Fibroblast of gingiva (primary cell): ENCODE data around the gene SEMA7A.

ENCODE experiments used
- DNase-seq: peaks from one replicate; pipeline ENCODE4 v3.0.0-alpha.2; 2011; ENCODE audit warnings: low read depth

Gene SEMA7A

DNA sequence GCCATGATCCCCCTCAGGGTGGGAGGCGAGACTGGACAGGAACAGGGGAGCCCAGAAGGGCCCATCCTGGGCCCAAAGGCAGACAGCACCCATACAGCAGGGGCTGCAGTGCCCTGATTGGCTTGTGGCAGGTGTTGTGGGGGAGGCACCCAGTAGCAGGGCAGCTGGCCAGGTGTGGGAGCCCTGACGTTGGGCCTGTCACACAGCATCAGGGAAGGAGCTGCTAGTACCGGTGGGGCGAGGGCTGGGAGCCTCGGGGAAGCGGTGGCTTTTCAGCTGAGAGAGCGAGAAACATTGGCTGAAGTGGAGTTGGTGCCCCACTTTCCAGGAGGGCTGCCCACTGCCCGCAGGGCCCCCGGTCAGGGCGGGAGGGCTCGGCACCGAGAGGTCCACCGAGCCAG lies 46.6 kb downstream of the SEMA7A start:
- no peak for DNase-seq

DNA sequence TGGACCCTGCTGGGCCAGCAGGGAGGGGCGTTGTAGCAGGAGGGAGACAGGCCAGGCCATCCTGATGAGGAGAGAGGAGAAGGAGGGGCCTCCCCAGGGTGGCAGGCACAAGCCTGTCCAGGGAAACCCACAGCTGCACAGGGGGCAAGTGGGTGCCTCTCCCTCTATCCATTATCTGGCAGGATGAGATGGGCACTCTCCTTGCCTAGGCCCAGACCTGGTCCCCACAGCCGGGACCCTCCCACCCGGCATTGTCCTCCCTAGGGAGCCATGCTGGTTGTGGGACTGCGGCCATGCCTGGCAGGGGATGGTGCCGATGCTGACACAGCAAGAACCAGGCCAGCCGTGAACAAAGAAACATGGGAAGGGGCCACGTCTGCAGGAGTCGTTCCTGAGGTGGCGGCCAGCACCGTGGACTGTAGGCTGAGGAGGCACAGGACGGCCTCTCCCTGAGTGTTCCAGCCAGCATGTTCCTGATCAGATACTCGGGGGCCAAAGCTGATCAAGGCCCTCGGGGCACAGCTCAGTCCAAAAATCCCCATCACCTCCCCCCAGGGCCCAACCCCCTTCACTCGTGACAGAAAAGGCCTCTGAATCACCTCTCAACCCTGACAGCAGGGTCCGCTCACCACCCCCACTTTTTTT lies 47.1 kb downstream of the SEMA7A start:
- no peak for DNase-seq

- no peak for DNase-seq
These were observed 48.0 kb downstream of the SEMA7A start for GRCh38 chr15:74385733-74386132.

- no peak for DNase-seq
These were observed 48.7 kb downstream of the SEMA7A start for GRCh38 chr15:74384881-74385643.

DNA sequence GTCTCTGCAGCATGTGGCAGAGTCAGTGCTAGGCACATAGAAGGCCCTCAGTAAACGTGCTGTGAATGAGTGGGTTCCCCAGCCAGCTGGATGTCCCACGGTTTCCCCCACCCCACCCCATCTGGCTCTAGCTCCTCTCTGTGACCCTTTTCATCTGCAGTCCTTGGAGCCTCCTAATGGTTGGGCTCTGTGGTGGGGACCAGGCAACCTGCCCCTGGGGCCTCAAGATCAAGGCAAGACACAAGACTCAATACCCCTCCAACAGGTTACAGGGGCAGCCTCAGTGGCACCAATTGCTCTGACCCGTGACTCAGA lies 49.2 kb downstream of the SEMA7A start:
- DNase-seq = no peak

- no peak for DNase-seq
These were observed 49.8 kb downstream of the SEMA7A start for GRCh38 chr15:74383695-74384565.

- no peak for DNase-seq
These were observed 50.5 kb downstream of the SEMA7A start for GRCh38 chr15:74383286-74383685.

DNA sequence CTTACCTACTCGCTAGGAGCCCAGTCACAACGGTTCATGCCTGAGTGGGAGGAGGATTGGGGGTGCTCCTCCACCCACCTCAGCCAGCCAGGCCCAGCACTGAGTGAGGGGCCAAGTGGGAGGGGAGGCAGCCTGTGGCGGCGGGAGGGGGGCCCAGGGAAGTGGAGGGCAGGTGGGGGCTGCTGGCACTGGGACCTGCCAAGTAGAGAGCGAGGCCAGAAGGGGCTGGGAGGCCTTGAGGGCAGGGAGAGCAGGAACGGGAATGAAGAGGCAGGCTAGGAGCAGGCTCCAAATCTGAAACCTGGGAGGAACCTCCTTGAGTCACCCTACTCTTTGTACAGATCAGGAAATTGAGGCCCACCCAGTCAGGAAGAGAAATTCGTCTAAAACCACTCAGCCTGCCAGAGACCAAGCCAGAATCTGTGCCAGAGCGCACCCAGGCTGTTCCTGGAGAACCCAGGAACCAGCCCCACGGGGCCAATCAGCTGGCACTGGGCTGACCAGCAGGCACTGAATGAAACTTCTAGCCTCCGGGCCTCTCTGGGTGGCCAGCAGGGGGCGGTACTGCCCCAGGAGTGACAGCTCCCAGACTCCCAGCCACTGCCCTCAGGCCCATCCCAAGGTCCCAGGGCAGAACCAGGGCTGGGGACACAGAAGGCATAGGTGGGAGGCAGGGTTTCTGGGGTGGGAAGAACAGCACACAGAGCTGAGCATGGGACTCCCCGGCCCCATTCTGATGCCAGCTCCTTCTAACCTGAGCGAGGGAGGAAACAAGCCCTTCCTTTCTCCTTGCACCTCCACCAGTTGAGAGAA lies 51.5 kb downstream of the SEMA7A start:
- DNase-seq = peak; percentile 59

- DNase-seq = no peak
These were observed 52.3 kb downstream of the SEMA7A start for GRCh38 chr15:74381481-74381880.

- DNase-seq = no peak
These were observed 52.6 kb downstream of the SEMA7A start for GRCh38 chr15:74381190-74381453.

DNA sequence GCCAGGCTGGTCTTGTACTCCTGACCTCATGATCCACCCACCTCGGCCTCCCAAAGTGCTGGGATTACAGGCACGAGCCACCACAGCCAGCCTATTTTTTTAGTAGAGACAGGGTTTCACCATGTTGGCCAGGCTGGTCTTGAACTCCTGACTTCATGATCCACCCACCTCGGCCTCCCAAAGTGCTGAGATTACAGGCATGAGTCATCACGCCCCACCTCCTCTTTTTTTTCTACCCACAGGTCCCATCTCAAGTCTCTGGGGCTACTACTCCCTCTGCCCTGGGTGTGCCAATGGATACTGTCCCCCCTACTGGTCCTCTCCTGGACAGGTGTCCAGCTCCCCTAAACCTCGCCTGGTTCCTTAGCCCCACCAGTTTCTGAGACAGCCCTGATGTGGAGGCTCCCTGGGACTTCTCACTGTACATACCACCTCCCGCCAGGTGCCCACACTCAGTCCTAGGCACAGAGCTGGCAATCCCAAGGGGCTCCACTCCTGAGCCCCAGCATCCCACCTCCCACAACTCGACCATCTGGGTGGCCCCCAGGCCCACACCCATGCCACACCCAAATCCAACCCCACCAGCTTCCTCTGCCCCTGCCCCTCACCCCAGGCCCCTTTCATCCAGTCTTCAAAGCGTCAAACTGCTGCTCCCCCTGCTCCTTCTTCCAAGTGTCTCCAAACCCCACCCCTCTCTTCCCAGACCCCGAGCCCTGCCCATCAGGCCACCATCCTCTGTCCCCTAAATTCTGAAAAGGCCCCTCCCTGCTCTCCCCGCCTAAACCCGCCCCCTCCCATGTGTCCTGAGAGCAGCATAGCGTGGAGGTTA lies 53.2 kb downstream of the SEMA7A start:
- no peak for DNase-seq

GRCh38 chr15:74378848-74379247 lies 54.9 kb downstream of the SEMA7A start:
- DNase-seq = no peak

GRCh38 chr15:74377831-74378766 lies 55.7 kb downstream of the SEMA7A start:
- DNase-seq = no peak

GRCh38 chr15:74376825-74377581 lies 56.8 kb downstream of the SEMA7A start:
- no peak for DNase-seq

- no peak for DNase-seq
These were observed 57.5 kb downstream of the SEMA7A start for GRCh38 chr15:74376226-74376625.

DNA sequence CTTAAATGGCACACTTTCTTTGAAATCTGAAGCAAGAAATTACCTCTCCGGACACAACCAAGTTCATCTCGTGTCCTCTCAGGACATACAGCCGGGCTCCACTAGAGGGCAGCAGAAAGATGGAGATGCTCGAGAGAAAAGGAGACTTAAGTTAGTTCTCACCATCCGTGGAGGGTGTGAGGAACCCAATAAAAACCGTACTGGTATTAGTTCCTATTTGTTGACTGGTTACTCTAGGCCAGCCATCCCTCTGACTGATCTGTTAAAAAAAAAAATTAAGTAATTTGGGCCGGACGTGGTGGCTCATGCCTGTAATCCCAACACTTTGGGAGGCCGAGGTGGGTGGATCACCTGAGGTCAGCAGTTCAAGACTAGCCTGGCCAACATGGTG lies 58.5 kb downstream of the SEMA7A start:
- peak; percentile 60 for DNase-seq

DNA sequence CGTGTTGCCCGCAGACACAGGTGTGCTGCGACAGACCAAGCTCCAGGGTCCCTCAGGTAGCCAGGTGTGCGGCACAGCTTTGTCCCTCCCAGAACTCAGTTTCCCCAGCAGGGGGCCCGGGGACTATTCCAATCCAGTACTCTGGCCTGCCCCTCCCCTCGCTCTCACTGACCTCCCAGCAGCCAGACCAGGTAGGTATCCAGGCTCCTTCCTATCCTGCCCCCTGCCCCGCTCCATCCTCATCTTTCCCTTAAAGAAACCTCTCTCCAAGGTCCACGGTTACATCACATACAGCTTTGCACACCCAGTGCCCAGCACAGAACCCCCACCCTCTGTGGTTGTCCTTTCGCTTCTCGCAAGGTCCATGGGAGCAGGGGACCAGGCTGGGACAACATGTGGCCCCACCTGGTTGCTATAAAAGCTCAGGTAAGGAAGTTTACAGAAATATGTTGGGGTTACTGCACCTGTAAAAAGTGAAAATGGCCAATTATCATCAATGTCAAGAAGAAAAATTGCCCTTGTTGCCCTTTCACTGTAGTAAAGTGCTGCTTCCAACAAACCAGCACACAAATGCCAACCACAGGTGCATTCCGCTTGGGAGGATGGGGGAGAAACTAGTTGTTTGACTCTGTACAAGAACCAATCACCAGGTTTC lies 59.0 kb downstream of the SEMA7A start:
- no peak for DNase-seq

- DNase-seq = peak; percentile 67
These were observed 59.8 kb downstream of the SEMA7A start for GRCh38 chr15:74373731-74374647.
